ENCODE data around the gene FOXP1. TPM values are rescaled to one million over a fixed set of nuclear protein-coding genes. Genes with fewer than 3 reads are reported as not detected.

Gene FOXP1
- total and polyA plus RNA-seq, 9 of the 15 experiments (the other 6 are each of a cell fraction or from before 2014, with no cell fraction given) = 7.7 to 34.5 (median 13.7) TPM

- TF ChIP-seq, protein P1, sequence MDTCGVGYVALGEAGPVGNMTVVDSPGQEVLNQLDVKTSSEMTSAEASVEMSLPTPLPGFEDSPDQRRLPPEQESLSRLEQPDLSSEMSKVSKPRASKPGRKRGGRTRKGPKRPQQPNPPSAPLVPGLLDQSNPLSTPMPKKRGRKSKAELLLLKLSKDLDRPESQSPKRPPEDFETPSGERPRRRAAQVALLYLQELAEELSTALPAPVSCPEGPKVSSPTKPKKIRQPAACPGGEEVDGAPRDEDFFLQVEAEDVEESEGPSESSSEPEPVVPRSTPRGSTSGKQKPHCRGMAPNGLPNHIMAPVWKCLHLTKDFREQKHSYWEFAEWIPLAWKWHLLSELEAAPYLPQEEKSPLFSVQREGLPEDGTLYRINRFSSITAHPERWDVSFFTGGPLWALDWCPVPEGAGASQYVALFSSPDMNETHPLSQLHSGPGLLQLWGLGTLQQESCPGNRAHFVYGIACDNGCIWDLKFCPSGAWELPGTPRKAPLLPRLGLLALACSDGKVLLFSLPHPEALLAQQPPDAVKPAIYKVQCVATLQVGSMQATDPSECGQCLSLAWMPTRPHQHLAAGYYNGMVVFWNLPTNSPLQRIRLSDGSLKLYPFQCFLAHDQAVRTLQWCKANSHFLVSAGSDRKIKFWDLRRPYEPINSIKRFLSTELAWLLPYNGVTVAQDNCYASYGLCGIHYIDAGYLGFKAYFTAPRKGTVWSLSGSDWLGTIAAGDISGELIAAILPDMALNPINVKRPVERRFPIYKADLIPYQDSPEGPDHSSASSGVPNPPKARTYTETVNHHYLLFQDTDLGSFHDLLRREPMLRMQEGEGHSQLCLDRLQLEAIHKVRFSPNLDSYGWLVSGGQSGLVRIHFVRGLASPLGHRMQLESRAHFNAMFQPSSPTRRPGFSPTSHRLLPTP (IDR thresholded peaks at IDR 0.05; ENCODE audit: borderline replicate concordance, extremely low read depth, insufficient read length) = no peak
- no peak for TF ChIP-seq ETS2 (tag; IDR thresholded peaks at IDR 0.05; ENCODE audit: borderline replicate concordance, poor library complexity, severe bottlenecking)
- TF ChIP-seq MECOM (CRISPR knock-in tag; IDR thresholded peaks at IDR 0.05) = peak; percentile 76; the same call in 1 of the 2 replicates
- 0 out of 2 replicates have a peak, but pooled peaks have one; percentile 5 for TF ChIP-seq CBFA2T3 (IDR thresholded peaks at IDR 0.05)
- TF ChIP-seq, protein P2, sequence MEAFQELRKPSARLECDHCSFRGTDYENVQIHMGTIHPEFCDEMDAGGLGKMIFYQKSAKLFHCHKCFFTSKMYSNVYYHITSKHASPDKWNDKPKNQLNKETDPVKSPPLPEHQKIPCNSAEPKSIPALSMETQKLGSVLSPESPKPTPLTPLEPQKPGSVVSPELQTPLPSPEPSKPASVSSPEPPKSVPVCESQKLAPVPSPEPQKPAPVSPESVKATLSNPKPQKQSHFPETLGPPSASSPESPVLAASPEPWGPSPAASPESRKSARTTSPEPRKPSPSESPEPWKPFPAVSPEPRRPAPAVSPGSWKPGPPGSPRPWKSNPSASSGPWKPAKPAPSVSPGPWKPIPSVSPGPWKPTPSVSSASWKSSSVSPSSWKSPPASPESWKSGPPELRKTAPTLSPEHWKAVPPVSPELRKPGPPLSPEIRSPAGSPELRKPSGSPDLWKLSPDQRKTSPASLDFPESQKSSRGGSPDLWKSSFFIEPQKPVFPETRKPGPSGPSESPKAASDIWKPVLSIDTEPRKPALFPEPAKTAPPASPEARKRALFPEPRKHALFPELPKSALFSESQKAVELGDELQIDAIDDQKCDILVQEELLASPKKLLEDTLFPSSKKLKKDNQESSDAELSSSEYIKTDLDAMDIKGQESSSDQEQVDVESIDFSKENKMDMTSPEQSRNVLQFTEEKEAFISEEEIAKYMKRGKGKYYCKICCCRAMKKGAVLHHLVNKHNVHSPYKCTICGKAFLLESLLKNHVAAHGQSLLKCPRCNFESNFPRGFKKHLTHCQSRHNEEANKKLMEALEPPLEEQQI (IDR thresholded peaks at IDR 0.05) = no peak
- no peak for TF ChIP-seq PURB (CRISPR knock-in tag; IDR thresholded peaks at IDR 0.05; ENCODE audit: low read depth)
- TF ChIP-seq TCF3 (CRISPR knock-in tag; IDR thresholded peaks at IDR 0.05) = no peak
- TF ChIP-seq ARID1B (IDR thresholded peaks at IDR 0.05) = peak; percentile 38; the same call in 1 of the 2 replicates
- TF ChIP-seq NR2C1 (IDR thresholded peaks at IDR 0.05) = no peak
- TF ChIP-seq NR2C1 (tag; IDR thresholded peaks at IDR 0.05) = no peak
- no peak for TF ChIP-seq FOXK1 (CRISPR knock-in tag; IDR thresholded peaks at IDR 0.05; ENCODE audit: borderline replicate concordance)
- TF ChIP-seq E2F3 (CRISPR knock-in tag; IDR thresholded peaks at IDR 0.05) = no peak
- TF ChIP-seq ETV5 (CRISPR knock-in tag; IDR thresholded peaks at IDR 0.05; ENCODE audit: low read depth) = no peak
- TF ChIP-seq ZNF583 (CRISPR knock-in tag; IDR thresholded peaks at IDR 0.05) = no peak
- no peak for TF ChIP-seq ZNF274 (IDR thresholded peaks at IDR 0.05; ENCODE audit: borderline replicate concordance, low read depth, low read length)
- no peak for TF ChIP-seq ELF1 (tag; IDR thresholded peaks at IDR 0.05)
- peak; percentile 30; the same call in 1 of the 2 replicates for TF ChIP-seq SMARCA4 (IDR thresholded peaks at IDR 0.05)
- no peak for TF ChIP-seq ZNF384 (IDR thresholded peaks at IDR 0.05; ENCODE audit: low read depth, low read length)
- TF ChIP-seq CBFA2T2 (conservative IDR thresholded peaks at IDR 0.05) = no peak
- TF ChIP-seq RBM39 (optimal IDR thresholded peaks at IDR 0.05; ENCODE audit: low read depth, low read length) = no peak
- no peak for TF ChIP-seq JUNB (CRISPR knock-in tag; conservative IDR thresholded peaks at IDR 0.05)
- TF ChIP-seq, protein P3, sequence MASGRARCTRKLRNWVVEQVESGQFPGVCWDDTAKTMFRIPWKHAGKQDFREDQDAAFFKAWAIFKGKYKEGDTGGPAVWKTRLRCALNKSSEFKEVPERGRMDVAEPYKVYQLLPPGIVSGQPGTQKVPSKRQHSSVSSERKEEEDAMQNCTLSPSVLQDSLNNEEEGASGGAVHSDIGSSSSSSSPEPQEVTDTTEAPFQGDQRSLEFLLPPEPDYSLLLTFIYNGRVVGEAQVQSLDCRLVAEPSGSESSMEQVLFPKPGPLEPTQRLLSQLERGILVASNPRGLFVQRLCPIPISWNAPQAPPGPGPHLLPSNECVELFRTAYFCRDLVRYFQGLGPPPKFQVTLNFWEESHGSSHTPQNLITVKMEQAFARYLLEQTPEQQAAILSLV (tag; IDR thresholded peaks at IDR 0.05) = no peak
- TF ChIP-seq NEUROD1 (IDR thresholded peaks at IDR 0.05; ENCODE audit: borderline replicate concordance, low read depth, low read length, partially characterized antibody) = no peak
- no peak for TF ChIP-seq NRF1 (conservative IDR thresholded peaks at IDR 0.05 in 1 of 2, IDR thresholded peaks at IDR 0.05 in 1 of 2)
- TF ChIP-seq NFE2 (IDR thresholded peaks at IDR 0.05; ENCODE audit: low read depth) = no peak
- peak; percentile 45; the same call in 1 of the 2 replicates for TF ChIP-seq CTBP1 (IDR thresholded peaks at IDR 0.05; ENCODE audit: borderline replicate concordance)
- TF ChIP-seq ZFPM2 (CRISPR knock-in tag; IDR thresholded peaks at IDR 0.05) = no peak
Measured at GRCh38 chr3:71521021-71521352, 62.5 kb downstream of the FOXP1 start (continued).
